ENCODE measurements around the gene TANC1. TPM values are rescaled to one million over a fixed set of nuclear protein-coding genes. Genes with fewer than 3 reads are reported as not detected.

Gene TANC1
- total RNA-seq, 1 donor from 2014 or later = not detected

GRCh38 chr2:159150280-159150746, 181.9 kb downstream of the TANC1 start:
- POLR2A ChIA-PET = interaction anchor here (0.7 kb wide), 1 partner anchor 10 kb away, joined by 7 read pairs; no protein-coding TSS in a partner anchor
- Mint-ChIP-seq H3K27ac (no peak overlapping the region), H3K27me3 (peaks cover 18% of the 10 kb centered on the region), H3K9me3 (no peaks in the 10 kb centered on the region), H3K36me3 (ENCODE audit: low read depth) (no peaks in the 10 kb centered on the region), H3K4me3 (no peak overlapping the region), H3K4me1 (no peaks in the 10 kb centered on the region)
- CTCF ChIA-PET = interaction anchor here (0.6 kb wide), 1 partner anchor 1053 kb away, joined by 3 read pairs; no protein-coding TSS in a partner anchor
- no peak for DNase-seq
- ATAC-seq (ENCODE audit: low read depth) = no peak
- TF ChIP-seq, protein P1, sequence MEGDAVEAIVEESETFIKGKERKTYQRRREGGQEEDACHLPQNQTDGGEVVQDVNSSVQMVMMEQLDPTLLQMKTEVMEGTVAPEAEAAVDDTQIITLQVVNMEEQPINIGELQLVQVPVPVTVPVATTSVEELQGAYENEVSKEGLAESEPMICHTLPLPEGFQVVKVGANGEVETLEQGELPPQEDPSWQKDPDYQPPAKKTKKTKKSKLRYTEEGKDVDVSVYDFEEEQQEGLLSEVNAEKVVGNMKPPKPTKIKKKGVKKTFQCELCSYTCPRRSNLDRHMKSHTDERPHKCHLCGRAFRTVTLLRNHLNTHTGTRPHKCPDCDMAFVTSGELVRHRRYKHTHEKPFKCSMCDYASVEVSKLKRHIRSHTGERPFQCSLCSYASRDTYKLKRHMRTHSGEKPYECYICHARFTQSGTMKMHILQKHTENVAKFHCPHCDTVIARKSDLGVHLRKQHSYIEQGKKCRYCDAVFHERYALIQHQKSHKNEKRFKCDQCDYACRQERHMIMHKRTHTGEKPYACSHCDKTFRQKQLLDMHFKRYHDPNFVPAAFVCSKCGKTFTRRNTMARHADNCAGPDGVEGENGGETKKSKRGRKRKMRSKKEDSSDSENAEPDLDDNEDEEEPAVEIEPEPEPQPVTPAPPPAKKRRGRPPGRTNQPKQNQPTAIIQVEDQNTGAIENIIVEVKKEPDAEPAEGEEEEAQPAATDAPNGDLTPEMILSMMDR (IDR thresholded peaks at IDR 0.05) = no peak
- intact Hi-C loops (cut with micrococcal nuclease) = no loop called here

- TF ChIP-seq, protein P1 (IDR thresholded peaks at IDR 0.05) = no peak
- H3K4me3 Mint-ChIP-seq = no peak overlapping the region
- ChIA-PET POLR2A (interaction anchor here (0.6 kb wide), 1 partner anchor 8 kb away, joined by 9 read pairs; no protein-coding TSS in a partner anchor), CTCF (no interaction called here)
- H3K9me3 Mint-ChIP-seq = no peaks in the 10 kb centered on the region
- ATAC-seq (ENCODE audit: low read depth) = no peak
- no peaks in the 10 kb centered on the region for H3K4me1 Mint-ChIP-seq
- no peaks in the 10 kb centered on the region for H3K36me3 Mint-ChIP-seq (ENCODE audit: low read depth)
- intact Hi-C loops (cut with micrococcal nuclease) = no loop called here
- H3K27me3 Mint-ChIP-seq = peaks cover 15% of the 10 kb centered on the region
- H3K27ac Mint-ChIP-seq = no peak overlapping the region
- DNase-seq = no peak
These were observed 183.0 kb downstream of the TANC1 start for GRCh38 chr2:159151198-159152127.

DNA sequence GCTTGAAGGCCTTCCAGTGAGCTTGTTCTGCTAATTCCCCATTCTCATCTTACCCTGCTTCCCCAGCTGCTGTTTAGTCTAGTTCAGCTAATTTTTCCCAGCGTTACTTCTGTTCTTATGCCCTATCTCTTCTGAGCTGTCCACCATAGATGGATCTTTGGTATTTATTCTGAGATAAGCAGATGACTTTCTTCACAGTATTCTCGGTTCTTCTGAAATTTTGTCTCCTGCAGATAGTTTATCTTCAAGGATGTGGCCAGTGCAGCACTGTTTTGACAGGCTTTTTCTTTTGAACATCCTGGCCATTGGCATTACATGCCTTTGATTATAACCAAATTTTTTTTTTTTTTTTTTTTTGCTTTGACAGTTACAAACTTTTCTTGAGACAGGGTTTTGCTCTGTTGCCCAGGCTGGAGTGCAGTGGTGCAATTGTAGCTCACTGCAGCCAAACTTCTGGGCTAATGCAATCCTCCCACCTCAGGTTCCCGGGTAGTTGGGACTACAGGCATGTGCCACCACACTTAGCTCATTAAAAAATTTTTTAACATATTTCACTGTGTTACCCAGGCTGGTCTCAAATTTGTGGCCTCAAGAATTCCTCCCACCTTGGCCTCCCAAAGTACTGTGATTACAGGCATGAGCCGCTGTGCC, 183.8 kb downstream of the TANC1 start:
- TF ChIP-seq, protein P1 (IDR thresholded peaks at IDR 0.05) = no peak
- H3K9me3 Mint-ChIP-seq = no peaks in the 10 kb centered on the region
- no peaks in the 10 kb centered on the region for H3K36me3 Mint-ChIP-seq (ENCODE audit: low read depth)
- intact Hi-C loops (cut with micrococcal nuclease) = no loop called here
- ATAC-seq (ENCODE audit: low read depth) (no peak), DNase-seq (no peak)
- POLR2A ChIA-PET = interaction anchor here (0.6 kb wide), 1 partner anchor 9 kb away, joined by 9 read pairs; no protein-coding TSS in a partner anchor
- CTCF ChIA-PET = no interaction called here
- no peaks in the 10 kb centered on the region for H3K4me1 Mint-ChIP-seq
- H3K27me3 Mint-ChIP-seq = peaks cover 13% of the 10 kb centered on the region
- no peak overlapping the region for H3K4me3 Mint-ChIP-seq
- H3K27ac Mint-ChIP-seq = no peak overlapping the region

GRCh38 chr2:159153063-159153462, 184.6 kb downstream of the TANC1 start:
- no peak overlapping the region for H3K4me3 Mint-ChIP-seq
- no peak overlapping the region for H3K27ac Mint-ChIP-seq
- DNase-seq (no peak), ATAC-seq (ENCODE audit: low read depth) (no peak)
- peaks cover 13% of the 10 kb centered on the region for H3K27me3 Mint-ChIP-seq
- ChIA-PET CTCF (no interaction called here), POLR2A (no interaction called here)
- no peaks in the 10 kb centered on the region for H3K36me3 Mint-ChIP-seq (ENCODE audit: low read depth)
- H3K9me3 Mint-ChIP-seq = no peaks in the 10 kb centered on the region
- TF ChIP-seq, protein P1 (IDR thresholded peaks at IDR 0.05) = no peak
- intact Hi-C loops (cut with micrococcal nuclease) = no loop called here
- H3K4me1 Mint-ChIP-seq = no peaks in the 10 kb centered on the region

DNA sequence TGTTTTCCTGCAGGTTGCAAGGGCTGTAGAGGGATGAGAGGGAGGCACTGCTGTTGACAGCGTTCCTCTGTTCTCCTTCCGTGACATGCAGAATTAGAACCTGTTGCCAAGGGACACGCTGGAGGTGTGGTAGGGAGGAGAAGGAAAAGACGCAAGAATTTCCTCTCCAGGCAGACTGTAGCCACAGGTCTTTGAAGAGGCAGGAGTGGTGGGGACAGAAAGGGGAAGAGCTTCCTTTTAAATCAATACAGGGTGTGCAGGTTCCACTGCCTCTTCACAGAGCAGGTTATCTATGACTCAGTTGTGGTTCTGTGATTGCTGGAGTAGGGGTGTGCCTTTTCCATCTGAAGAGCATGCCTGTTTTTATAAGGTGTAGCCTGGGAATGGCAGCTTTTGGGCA, 185.0 kb downstream of the TANC1 start:
- no peak for DNase-seq
- Mint-ChIP-seq H3K27me3 (peaks cover 13% of the 10 kb centered on the region), H3K27ac (no peak overlapping the region), H3K9me3 (no peaks in the 10 kb centered on the region), H3K4me1 (no peaks in the 10 kb centered on the region), H3K4me3 (no peak overlapping the region), H3K36me3 (ENCODE audit: low read depth) (no peaks in the 10 kb centered on the region)
- CTCF ChIA-PET = no interaction called here
- POLR2A ChIA-PET = no interaction called here
- TF ChIP-seq, protein P1 (IDR thresholded peaks at IDR 0.05) = no peak
- ATAC-seq (ENCODE audit: low read depth) = no peak
- intact Hi-C loops (cut with micrococcal nuclease) = no loop called here

Data from activated B cell treated with CpG ODN at 0.5 μM for 24 hours (primary cell).